ENCODE measurements around the gene SH3RF3.

Gene SH3RF3

GRCh38 chr2:109501461-109501860, 372.5 kb downstream of the SH3RF3 start:
- no peak for DNase-seq (ENCODE audit: low spot score)

GRCh38 chr2:109503191-109503590, 374.2 kb downstream of the SH3RF3 start:
- DNase-seq (ENCODE audit: low spot score) = no peak

- no peak for DNase-seq (ENCODE audit: low spot score)
Measured at GRCh38 chr2:109507217-109507616, 378.2 kb downstream of the SH3RF3 start.

GRCh38 chr2:109507828-109508227, 378.8 kb downstream of the SH3RF3 start:
- no peak for DNase-seq (ENCODE audit: low spot score)

- peak; percentile 3 for DNase-seq (ENCODE audit: low spot score)
Measured at GRCh38 chr2:109508556-109508955, 379.6 kb downstream of the SH3RF3 start.

GRCh38 chr2:109510136-109511028, 381.4 kb downstream of the SH3RF3 start:
- peak; percentile 68 for DNase-seq (ENCODE audit: low spot score)

- no peak for DNase-seq (ENCODE audit: low spot score)
Measured at GRCh38 chr2:109511168-109511567, 382.2 kb downstream of the SH3RF3 start.

- no peak for DNase-seq (ENCODE audit: low spot score)
Measured at GRCh38 chr2:109512076-109512475, 383.1 kb downstream of the SH3RF3 start.

- no peak for DNase-seq (ENCODE audit: low spot score)
Measured at GRCh38 chr2:109513230-109513629, 384.2 kb downstream of the SH3RF3 start.

GRCh38 chr2:109513749-109514588, 385.0 kb downstream of the SH3RF3 start:
- no peak for DNase-seq (ENCODE audit: low spot score)

- no peak for DNase-seq (ENCODE audit: low spot score)
Measured at GRCh38 chr2:109514857-109515256, 385.9 kb downstream of the SH3RF3 start.

- no peak for DNase-seq (ENCODE audit: low spot score)
Measured at GRCh38 chr2:109516445-109517117, 387.6 kb downstream of the SH3RF3 start.

GRCh38 chr2:109517118-109517889, 388.3 kb downstream of the SH3RF3 start:
- no peak for DNase-seq (ENCODE audit: low spot score)

GRCh38 chr2:109519513-109519912, 390.5 kb downstream of the SH3RF3 start:
- no peak for DNase-seq (ENCODE audit: low spot score)

- DNase-seq (ENCODE audit: low spot score) = no peak
Measured at GRCh38 chr2:109521233-109522062, 392.4 kb downstream of the SH3RF3 start.

GRCh38 chr2:109522063-109522374, 393.0 kb downstream of the SH3RF3 start:
- DNase-seq (ENCODE audit: low spot score) = no peak

GRCh38 chr2:109523121-109523520, 394.1 kb downstream of the SH3RF3 start:
- DNase-seq (ENCODE audit: low spot score) = no peak

GRCh38 chr2:109523536-109524361, 394.7 kb downstream of the SH3RF3 start:
- no peak for DNase-seq (ENCODE audit: low spot score)

GRCh38 chr2:109525836-109526235, 396.8 kb downstream of the SH3RF3 start:
- no peak for DNase-seq (ENCODE audit: low spot score)

GRCh38 chr2:109526442-109526970, 397.5 kb downstream of the SH3RF3 start:
- DNase-seq (ENCODE audit: low spot score) = no peak
